Activated naive CD8-positive, alpha-beta T cell treated with anti-CD3 and anti-CD28 coated beads, Interleukin-2, amount 10 ng/mL, durations not matched to agents 7 days and 5 days (primary cell): ENCODE measurements around the gene PLA2G3. TPM values are rescaled to one million over a fixed set of nuclear protein-coding genes. Genes with fewer than 3 reads are reported as not detected.
A peak's percentile ranks its signal among the peaks of the same experiment; 100 is the strongest.
"Not testable (repeated sequence)": the region's sequence is repeated elsewhere in the genome, so short reads cannot be mapped to it uniquely, and the experiment has no call there.

Experiments used
- ATAC-seq: fragments of 150-1000 bp; cut with Tn5 transposase; one replicate; pipeline ENCODE4 v1.10.0; 2021; ENCODE audit warnings: low read depth, moderate library complexity
- POLR2A ChIA-PET: fragments of 350-600 bp; sonication (Branson Sonifier 250); formaldehyde crosslinking; loops from one replicate; lab custom pipeline; 2021; ENCODE audit warnings: antibody characterized with exemption; lab: Charles Lee
- DNase-seq: peaks from one replicate; pipeline ENCODE4 v3.0.0; 2021
- H3K27ac Mint-ChIP-seq: one replicate; pipeline ENCODE4 v1.8.0; 2022; ENCODE audit warnings: mild to moderate bottlenecking, mixed read lengths
- H3K27me3 Mint-ChIP-seq: one replicate; pipeline ENCODE4 v1.8.0; 2022; ENCODE audit warnings: mild to moderate bottlenecking, moderate library complexity, mixed read lengths
- H3K36me3 Mint-ChIP-seq: one replicate; pipeline ENCODE4 v1.8.0; 2021; ENCODE audit warnings: mild to moderate bottlenecking, mixed read lengths
- H3K4me1 Mint-ChIP-seq: one replicate; pipeline ENCODE4 v1.8.0; 2021; ENCODE audit warnings: mixed read lengths
- H3K4me3 Mint-ChIP-seq: one replicate; pipeline ENCODE4 v1.8.0; 2022; ENCODE audit warnings: mild to moderate bottlenecking, moderate library complexity, mixed read lengths
- H3K9me3 Mint-ChIP-seq: one replicate; pipeline ENCODE4 v1.8.0; 2021; ENCODE audit warnings: mixed read lengths
- total RNA-seq, 2 experiments: library from RNA; stranded (reverse); gene quantifications; one replicate each; pipeline ENCODE4 v1.2.3, GENCODE V29; 2021

Gene PLA2G3
- total RNA-seq, result not detected

- Mint-ChIP-seq H3K27me3 (no peaks in the 10 kb centered on the region), H3K4me1 (peaks cover 8% of the 10 kb centered on the region), H3K27ac (no peak within 1 kb of the TSS), H3K9me3 (no peaks in the 10 kb centered on the region), H3K4me3 (no peak within 1 kb of the TSS), H3K36me3 (no peaks in the 10 kb centered on the region)
- POLR2A ChIA-PET, result no interaction called here
- DNase-seq, result no peak
- ATAC-seq, result no peak
These were observed at the start of gene PLA2G3 for GRCh38 chr22:31139866-31140716. TSS of gene PLA2G3 (minus strand) at chr22:31140508. CDS start at chr22:31140354, 154 bp downstream.

GRCh38 chr22:31187627-31188026 lies 47.3 kb upstream of the PLA2G3 start:
- H3K36me3 Mint-ChIP-seq, result peaks cover 12% of the 10 kb centered on the region

GRCh38 chr22:31185056-31185455 lies 44.7 kb upstream of the PLA2G3 start:
- Mint-ChIP-seq H3K27me3 (no peaks in the 10 kb centered on the region), H3K27ac (no peak overlapping the region), H3K4me3 (no peak overlapping the region), H3K4me1 (no peaks in the 10 kb centered on the region), H3K36me3 (peaks cover 18% of the 10 kb centered on the region), H3K9me3 (peaks cover 2% of the 10 kb centered on the region)
- ATAC-seq (no peak), DNase-seq (no peak)
- POLR2A ChIA-PET, result no interaction called here

More at GRCh38 chr22:31187627-31188026, 47.3 kb upstream of the PLA2G3 start:
- POLR2A ChIA-PET, result no interaction called here
- no peaks in the 10 kb centered on the region for H3K4me1 Mint-ChIP-seq
- H3K27me3 Mint-ChIP-seq, result no peaks in the 10 kb centered on the region
- DNase-seq, result no peak
- no peak overlapping the region for H3K4me3 Mint-ChIP-seq
- ATAC-seq, result no peak
- no peaks in the 10 kb centered on the region for H3K9me3 Mint-ChIP-seq
- H3K27ac Mint-ChIP-seq, result no peak overlapping the region

- no peak overlapping the region for H3K27ac Mint-ChIP-seq
- no peak for ATAC-seq
- H3K9me3 Mint-ChIP-seq, result peaks cover 2% of the 10 kb centered on the region
- H3K4me3 Mint-ChIP-seq, result no peak overlapping the region
- POLR2A ChIA-PET, result no interaction called here
- DNase-seq, result no peak
- H3K36me3 Mint-ChIP-seq, result peaks cover 21% of the 10 kb centered on the region
- no peaks in the 10 kb centered on the region for H3K27me3 Mint-ChIP-seq
- H3K4me1 Mint-ChIP-seq, result peaks cover 3% of the 10 kb centered on the region
These were observed 43.7 kb upstream of the PLA2G3 start for GRCh38 chr22:31184015-31184414.

- Mint-ChIP-seq H3K4me3 (no peak overlapping the region), H3K27ac (no peak overlapping the region), H3K4me1 (peaks cover 5% of the 10 kb centered on the region), H3K9me3 (peaks cover 2% of the 10 kb centered on the region), H3K36me3 (peaks cover 12% of the 10 kb centered on the region), H3K27me3 (no peaks in the 10 kb centered on the region)
- ATAC-seq, result no peak
- POLR2A ChIA-PET, result no interaction called here
- DNase-seq, result no peak
These were observed 39.0 kb upstream of the PLA2G3 start for GRCh38 chr22:31179345-31179744.

GRCh38 chr22:31178859-31179258 lies 38.6 kb upstream of the PLA2G3 start:
- Mint-ChIP-seq H3K4me1 (peaks cover 6% of the 10 kb centered on the region), H3K36me3 (peaks cover 13% of the 10 kb centered on the region), H3K4me3 (no peak overlapping the region), H3K9me3 (peaks cover 2% of the 10 kb centered on the region), H3K27ac (no peak overlapping the region), H3K27me3 (no peaks in the 10 kb centered on the region)
- no peak for ATAC-seq
- no peak for DNase-seq
- POLR2A ChIA-PET, result no interaction called here

- POLR2A ChIA-PET, result interaction anchor here (0.6 kb wide), 1 partner anchor 21 kb away, joined by 6 read pairs; no protein-coding TSS in a partner anchor
- Mint-ChIP-seq H3K27ac (no peak overlapping the region), H3K4me3 (no peak overlapping the region)
These were observed 37.3 kb upstream of the PLA2G3 start for GRCh38 chr22:31177420-31178162.

GRCh38 chr22:31176923-31177322 lies 36.6 kb upstream of the PLA2G3 start:
- no peaks in the 10 kb centered on the region for H3K27me3 Mint-ChIP-seq
- DNase-seq, result no peak
- H3K4me1 Mint-ChIP-seq, result peaks cover 9% of the 10 kb centered on the region
- H3K36me3 Mint-ChIP-seq, result peaks cover 13% of the 10 kb centered on the region
- H3K4me3 Mint-ChIP-seq, result no peak overlapping the region
- H3K9me3 Mint-ChIP-seq, result peaks cover 2% of the 10 kb centered on the region
- POLR2A ChIA-PET, result no interaction called here
- H3K27ac Mint-ChIP-seq, result no peak overlapping the region
- ATAC-seq, result no peak

More at GRCh38 chr22:31177420-31178162, 37.3 kb upstream of the PLA2G3 start:
- H3K36me3 Mint-ChIP-seq, result peaks cover 14% of the 10 kb centered on the region
- peaks cover 2% of the 10 kb centered on the region for H3K9me3 Mint-ChIP-seq
- H3K4me1 Mint-ChIP-seq, result peaks cover 9% of the 10 kb centered on the region
- DNase-seq (no peak), ATAC-seq (no peak)
- H3K27me3 Mint-ChIP-seq, result no peaks in the 10 kb centered on the region

- peaks cover 3% of the 10 kb centered on the region for H3K4me1 Mint-ChIP-seq
- peaks cover 11% of the 10 kb centered on the region for H3K36me3 Mint-ChIP-seq
- ATAC-seq (peak; percentile 33), DNase-seq (no peak)
- no peak overlapping the region for H3K4me3 Mint-ChIP-seq
- H3K27me3 Mint-ChIP-seq, result no peaks in the 10 kb centered on the region
- H3K27ac Mint-ChIP-seq, result no peak overlapping the region
- POLR2A ChIA-PET, result no interaction called here
- H3K9me3 Mint-ChIP-seq, result no peaks in the 10 kb centered on the region
These were observed 33.3 kb upstream of the PLA2G3 start for GRCh38 chr22:31173386-31174145.

GRCh38 chr22:31171734-31172133 lies 31.4 kb upstream of the PLA2G3 start:
- POLR2A ChIA-PET, ATAC-seq, H3K27ac Mint-ChIP-seq, H3K27me3 Mint-ChIP-seq, H3K9me3 Mint-ChIP-seq, H3K4me3 Mint-ChIP-seq, H3K4me1 Mint-ChIP-seq, DNase-seq: not testable (repeated sequence)
- peaks cover 15% of the 10 kb centered on the region for H3K36me3 Mint-ChIP-seq

GRCh38 chr22:31170971-31171370 lies 30.7 kb upstream of the PLA2G3 start:
- POLR2A ChIA-PET, result no interaction called here
- Mint-ChIP-seq H3K4me1 (peaks cover 9% of the 10 kb centered on the region), H3K27ac (no peak overlapping the region), H3K4me3 (no peak overlapping the region), H3K9me3 (no peaks in the 10 kb centered on the region), H3K27me3 (no peaks in the 10 kb centered on the region), H3K36me3 (peaks cover 19% of the 10 kb centered on the region)
- DNase-seq (no peak), ATAC-seq (no peak)

- H3K27me3 Mint-ChIP-seq, result peaks cover 8% of the 10 kb centered on the region
- H3K4me1 Mint-ChIP-seq, result peaks cover 22% of the 10 kb centered on the region
- DNase-seq, result no peak
- no peak for ATAC-seq
- H3K4me3 Mint-ChIP-seq, result peak overlapping the region; percentile 48
- no peak overlapping the region for H3K27ac Mint-ChIP-seq
- H3K9me3 Mint-ChIP-seq, result no peaks in the 10 kb centered on the region
- POLR2A ChIA-PET, result interaction anchor here (0.7 to 1.0 kb wide), 2 partner anchors 10 to 131 kb away, joined by 3 read pairs; no protein-coding TSS in a partner anchor
- peaks cover 13% of the 10 kb centered on the region for H3K36me3 Mint-ChIP-seq
These were observed 21.9 kb upstream of the PLA2G3 start for GRCh38 chr22:31162015-31162765.
